Fibroblast of skin of abdomen (primary cell): Measurements from ENCODE around the gene OR4D1.

Experiments
- DNase-seq: peaks from one replicate; pipeline ENCODE4 v3.0.0-alpha.2; 2013

OR4D1 gene

DNA sequence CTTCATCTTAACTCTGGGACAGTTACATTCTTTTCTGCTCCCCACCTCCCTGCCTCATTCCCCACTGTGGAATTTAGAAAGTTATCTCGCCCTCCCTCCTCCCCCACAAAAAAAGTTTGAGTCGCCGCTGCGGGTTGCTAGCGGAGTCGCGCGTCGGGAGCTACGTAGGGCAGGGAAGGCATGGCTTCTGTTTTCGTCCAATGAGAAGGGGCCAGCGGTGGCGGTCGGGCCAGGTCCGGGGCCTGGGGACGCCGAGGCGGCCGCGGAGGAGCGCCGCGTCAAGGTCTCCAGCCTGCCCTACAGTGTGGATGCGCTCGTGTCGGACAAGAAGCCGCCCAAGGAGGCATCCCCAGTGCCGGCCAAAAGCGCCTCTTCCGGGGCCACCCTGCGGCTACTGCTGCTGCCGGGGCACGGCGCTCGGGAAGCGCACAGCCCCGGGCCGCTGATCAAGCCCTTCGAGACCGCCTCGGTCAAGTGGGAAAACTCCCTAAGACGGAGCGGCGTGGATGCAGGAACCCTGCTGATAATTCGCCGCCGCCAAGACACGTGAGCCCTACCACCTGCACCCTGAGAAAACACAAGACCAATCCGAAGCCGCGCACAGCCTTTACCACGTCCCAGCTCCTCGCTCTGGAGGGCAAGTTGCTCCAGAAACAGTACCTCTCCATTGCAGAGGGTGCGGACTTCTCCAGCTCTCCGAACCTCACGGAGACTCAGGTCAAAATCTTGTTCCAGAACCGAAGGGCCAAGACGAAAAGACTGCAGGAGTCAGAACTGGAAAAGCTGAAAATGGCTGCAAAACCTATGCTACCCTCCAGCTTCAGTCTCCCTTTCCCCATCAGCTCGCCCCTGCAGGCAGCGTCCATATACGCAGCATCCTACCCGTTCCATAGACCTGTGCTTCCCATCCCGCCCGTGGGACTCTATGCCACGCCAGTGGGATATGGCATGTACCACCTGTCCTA lies 8.9 kb downstream of the OR4D1 start:
- no peak for DNase-seq

DNA sequence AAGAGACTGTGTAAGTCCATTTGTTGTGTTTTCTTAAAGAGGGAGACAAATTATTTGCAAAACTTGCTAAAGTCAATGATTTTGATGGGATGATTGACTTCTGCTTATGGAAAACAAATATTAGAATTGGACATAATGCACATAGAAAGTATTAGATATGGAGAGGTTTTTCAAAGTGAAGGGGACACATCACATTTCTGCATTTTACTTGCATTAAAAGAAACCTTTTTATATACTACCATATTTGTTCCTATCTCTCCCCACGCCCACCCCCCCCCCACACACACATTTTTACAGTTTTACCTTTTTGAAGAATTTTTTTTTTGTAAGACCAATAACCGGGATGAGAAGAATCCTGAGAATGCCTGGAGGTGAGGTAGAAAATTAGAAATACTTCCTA lies 10.0 kb downstream of the OR4D1 start:
- DNase-seq, result no peak

DNA sequence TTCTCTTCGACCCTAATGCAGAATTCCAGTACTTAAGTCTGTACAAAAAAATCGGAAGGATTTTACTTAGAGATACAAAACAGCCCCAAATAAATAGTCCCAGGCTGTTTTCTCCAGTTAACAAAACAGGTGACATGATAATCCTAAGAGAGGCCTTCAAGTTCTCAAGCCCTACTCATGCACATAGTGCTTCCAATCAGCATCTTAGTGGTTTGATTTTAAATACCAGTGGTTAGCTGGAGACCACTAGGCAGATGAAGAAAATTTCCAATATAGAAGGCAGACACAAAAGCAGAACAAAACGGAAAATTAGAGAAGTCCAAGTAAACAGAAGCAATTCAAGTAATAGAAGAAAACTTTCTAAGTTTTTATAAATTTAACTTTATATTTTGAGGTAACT lies 13.4 kb downstream of the OR4D1 start:
- DNase-seq, result no peak

DNA sequence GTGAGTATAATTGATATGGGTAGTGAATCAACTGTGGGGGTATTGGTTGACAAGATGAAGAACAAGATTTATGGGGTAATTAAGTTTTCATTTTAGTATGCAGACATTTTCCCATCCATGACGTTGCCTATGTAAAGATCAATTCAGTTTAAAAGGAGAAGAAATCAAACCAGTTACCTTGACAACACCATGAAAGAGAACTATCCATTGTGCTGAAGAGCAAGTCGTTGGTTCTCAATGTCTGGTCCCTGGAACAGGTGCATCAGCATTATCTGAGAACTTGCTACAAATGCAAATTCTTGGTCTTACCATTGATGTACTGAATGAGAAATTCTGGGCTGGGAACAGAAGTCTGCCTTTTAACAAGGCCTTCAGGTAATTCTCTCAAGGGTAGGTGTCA lies 17.8 kb downstream of the OR4D1 start:
- no peak for DNase-seq

DNA sequence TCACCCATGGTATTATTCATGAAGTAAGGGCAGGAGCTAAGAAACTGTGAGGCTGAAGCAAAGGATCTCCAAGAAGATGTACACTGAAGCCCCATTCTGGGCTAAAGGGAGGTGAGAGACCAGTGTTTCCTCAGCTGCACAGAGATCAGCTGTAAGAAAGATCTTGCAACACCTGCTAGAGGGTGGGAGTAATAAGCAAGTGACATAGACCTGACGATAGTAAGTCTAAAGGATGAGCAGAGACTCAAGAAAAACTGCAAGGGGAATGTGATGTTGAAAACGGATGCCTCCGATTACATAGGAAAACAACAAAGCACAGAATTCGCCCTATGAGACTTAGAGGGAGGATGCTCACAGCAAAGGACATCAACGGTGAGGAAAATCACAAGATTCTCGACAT lies 18.5 kb downstream of the OR4D1 start, which contains the start of gene OR4D2:
OR4D2 (plus strand) TSS at position 301 of the 400 bp plus-strand sequence. CDS start 2,674 bp downstream, outside the sequence.
- DNase-seq, result no peak

DNA sequence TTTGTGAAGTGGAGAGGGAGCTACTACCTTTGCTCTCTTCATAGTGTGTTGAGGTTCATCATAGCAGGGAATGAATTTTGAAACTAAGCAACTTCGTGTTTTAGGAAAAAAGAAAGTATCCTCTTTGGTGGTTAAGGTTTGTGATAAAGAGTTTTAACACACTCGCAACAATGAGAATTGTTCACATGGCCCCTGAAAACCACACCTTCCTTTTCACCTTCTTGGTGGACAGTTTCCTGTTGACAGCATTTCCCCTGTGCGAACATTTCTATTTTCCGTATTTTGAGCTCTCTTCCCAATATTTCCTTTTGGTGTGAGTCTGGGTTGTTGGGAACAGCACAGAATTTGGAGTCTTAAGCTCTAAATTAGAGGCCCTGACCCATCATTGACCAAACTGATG lies 22.4 kb downstream of the OR4D1 start:
- no peak for DNase-seq

DNA sequence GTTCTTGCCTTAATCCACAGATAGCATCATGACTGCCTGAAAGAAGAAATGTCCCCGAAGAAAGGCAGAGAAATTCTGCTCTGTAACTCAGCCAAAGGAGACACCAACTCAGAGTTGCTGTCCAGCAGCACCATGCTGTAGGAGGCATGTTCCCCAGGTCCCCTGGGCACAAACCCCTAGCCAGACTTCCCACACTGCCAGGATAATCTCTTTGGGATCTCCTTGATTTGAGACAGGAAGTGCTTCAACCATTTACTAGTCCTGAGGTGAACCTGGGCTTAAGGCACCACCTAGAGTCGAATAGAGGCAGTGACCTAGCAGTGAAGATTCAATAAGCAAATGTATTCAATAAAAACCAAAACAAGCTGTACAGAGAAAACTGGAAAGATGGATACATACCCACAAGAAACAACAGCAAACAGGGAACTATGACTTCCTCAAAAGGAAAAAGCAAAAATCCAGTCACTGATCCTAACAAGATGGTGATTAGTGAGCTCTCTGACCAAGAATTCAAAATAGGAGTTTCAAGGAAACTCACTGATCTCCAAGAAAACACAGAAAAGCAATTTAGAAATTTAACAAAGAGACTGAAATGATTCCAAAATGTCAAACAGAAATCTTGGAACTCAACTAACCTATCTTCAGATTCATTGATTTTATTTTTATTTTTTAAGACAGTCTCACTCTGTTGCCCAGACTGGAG lies 24.3 kb downstream of the OR4D1 start:
- DNase-seq, result peak; percentile 4

DNA sequence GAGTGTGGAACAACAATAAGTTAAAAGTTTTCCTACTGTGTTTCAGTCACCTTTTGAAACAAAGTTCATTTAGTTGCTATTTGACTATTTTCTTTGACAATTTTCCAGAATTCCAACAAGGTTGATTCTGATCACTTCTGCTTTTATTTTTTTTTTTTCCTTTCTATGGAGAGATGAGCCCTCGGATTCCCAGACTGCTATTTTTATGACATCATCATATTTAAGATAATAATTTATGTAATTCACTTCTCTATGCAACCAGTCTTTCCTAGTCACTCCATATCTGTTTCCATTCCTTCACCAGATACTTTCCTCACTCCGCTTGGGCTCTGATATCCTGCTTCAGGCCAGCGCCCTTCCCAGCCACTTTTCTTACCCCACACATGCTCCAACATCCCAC lies 26.7 kb downstream of the OR4D1 start:
- no peak for DNase-seq

DNA sequence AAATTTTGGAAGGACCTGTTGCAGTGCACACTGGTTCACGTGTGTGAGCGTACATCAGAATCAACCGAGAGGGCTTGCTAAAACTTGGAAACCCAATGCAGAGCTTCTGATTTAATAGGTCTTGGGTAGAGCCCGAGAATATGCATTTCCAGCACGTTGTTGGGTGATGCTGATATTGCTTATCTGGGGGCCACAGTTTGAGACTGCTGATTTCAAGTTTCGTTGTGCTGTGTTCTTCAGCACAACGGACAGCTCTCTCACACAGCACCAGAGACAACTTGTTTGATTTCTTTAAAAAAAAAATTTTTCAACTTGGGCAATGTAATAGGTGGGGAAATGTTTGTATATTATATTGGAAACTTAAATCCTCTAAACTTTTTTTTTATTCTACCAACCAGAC lies 28.0 kb downstream of the OR4D1 start:
- DNase-seq, result no peak

DNA sequence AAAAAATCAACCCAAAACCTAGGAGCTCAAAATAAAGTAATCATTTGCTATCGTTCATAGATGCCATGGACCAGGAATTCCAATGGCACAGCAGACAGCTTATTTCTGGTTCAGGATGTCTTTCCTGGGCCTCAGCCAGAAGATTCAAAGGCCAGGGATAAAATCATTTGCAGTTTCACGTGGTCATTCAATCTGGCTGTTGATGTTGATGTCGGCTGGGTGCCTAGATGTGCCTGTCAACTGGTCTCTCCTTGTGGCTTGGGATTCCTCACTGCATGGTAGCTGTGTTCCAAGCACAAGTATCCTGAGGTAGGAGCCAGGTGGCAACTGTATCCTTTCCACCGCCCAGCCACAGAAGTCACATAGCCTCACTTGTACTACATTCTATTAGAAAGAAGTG lies 33.6 kb downstream of the OR4D1 start:
- no peak for DNase-seq

DNA sequence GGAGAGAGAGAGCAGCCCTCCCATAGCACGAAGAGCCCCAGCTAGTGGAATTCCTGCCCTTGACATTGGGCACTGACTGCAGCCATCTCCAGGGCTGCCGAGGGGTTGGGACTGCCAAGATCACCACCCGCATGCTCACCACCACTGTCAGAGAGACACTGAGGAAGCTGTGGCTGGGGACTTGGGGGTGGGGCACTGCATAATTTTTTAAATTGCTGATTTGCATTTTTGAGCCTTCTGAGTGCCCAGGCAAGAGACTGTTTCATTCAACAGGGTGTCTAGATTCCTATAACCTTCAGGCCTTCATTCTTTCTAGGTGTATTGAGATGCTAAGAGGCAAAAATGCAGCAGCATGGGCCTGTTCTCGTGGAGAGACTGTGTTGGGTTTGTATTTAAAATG lies 35.3 kb downstream of the OR4D1 start:
- DNase-seq, result no peak

DNA sequence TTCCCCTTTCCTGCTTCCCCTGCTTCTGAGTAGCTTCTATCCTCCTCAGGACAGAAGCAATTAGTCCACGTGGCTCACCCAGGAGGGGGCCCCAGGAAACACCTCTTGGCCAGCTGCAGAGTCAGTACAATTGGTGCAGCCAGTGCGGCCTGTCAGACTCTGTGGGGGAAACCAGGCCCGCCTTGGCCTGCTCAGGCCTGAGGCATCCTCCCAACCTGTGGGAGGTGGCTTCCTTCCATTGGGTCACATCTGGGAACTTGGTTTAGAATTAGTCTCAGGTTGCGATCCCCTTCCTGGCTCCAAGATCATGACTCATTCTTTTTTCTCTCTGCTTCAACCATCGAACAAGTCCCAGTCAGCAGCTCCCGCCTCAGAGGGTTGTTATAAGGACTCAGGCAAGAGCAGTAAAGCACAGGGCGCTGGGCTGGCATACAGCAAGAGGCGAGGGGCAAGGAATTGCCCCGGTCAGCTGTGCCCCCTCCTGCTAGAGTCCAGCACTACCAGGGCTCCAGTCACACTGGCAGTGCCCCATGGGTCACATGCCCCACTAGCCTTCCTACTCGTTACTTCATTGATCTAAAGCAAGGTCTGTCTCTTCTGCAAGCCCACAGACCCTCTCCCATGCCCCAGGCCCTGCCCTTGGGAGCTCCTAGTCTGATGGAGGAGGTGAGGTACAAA lies 36.3 kb downstream of the OR4D1 start:
- DNase-seq, result peak; percentile 44

DNA sequence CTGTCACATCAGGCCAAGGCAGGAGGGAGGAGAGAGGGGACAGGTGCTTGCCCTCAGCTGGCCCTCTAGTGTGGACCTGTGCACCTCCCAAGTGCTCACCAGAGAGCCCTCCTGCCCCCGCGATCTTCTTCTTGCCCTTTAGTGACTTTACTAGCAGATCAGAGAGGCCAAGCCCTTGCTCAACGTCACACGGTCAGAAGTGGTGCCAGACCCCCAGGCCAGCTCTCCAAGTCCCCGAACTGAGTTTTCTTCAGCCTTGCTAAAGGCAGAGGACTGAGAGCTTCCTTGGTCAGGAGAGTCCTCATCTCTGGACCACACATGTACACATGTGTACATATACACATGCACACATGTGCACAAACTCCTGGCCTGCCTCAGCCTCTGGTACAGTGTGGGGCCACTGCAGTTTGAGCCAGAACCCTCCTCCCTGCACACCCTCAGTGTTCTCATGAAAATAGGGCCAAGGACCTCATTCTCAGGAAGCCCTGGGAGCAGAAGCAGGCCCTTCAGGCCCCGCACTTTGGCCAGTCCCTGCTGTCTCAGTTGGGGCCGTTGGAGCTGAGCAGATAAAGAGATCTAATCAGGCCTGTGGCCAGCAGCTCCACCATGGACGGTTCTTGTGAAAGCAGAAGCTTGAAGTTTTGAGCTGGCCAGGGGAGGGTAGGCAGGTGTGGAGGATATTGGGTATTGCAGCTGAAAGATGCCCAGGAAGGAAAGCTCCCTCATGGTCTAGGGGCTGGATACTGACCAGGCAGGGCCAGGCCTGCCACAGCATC lies 37.0 kb downstream of the OR4D1 start:
- DNase-seq, result no peak

DNA sequence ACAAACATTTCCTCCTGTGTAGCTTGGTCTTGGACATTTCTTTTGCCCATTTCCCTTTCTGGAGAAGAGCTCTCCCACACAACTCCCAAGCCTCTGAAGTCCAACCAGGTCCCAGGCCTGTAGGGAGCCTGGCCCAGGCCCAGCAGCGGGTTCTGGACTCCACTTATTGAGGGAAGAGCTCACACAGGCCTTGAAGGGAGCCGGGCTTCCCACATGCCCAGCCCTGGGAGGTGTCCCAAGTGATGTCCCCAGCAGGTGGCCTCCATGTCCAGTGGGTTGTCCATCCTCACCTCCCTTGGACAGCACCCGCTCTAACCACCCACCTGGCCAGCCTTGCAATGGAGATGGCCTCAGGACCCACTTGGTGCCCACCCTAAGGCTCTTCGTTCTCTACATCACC lies 38.4 kb downstream of the OR4D1 start:
- no peak for DNase-seq

DNA sequence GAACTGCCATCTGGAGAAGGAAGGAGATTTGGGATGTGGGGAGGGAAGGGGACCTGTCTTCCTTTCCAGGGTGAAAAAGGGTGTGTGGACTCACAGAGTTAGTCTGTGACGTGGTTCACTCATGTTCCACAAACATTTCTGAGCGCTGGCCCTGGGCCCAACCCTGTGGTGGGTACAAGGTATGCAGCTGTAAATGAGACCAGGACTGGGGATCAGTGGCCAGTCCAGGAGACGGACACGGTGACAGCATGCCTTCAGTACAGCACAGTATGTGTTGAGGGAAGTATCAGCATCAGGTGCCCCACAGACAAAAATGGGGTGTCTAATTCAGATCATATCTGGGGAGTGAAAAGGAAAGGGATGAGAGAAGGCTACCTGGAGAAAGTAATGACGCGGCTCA lies 38.9 kb downstream of the OR4D1 start:
- no peak for DNase-seq

DNA sequence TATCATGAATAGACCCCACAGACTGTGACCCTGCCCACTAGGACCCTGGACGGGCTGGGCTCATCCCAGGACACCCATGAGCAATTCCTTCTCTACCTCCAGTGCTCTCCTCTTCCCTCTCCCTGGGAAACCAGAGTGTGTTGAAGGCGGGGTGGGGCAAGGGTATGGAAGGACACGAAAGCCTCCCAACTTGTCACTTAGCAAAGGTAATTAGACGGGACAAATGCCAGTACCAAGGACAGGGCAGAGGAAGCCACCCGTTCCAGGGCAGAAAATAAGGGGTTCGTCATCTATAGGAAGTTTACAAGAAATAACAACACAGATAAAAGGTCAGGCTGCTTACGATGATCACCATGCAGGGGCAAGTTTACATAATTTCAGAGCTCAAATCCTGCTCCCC lies 39.5 kb downstream of the OR4D1 start:
- no peak for DNase-seq

DNA sequence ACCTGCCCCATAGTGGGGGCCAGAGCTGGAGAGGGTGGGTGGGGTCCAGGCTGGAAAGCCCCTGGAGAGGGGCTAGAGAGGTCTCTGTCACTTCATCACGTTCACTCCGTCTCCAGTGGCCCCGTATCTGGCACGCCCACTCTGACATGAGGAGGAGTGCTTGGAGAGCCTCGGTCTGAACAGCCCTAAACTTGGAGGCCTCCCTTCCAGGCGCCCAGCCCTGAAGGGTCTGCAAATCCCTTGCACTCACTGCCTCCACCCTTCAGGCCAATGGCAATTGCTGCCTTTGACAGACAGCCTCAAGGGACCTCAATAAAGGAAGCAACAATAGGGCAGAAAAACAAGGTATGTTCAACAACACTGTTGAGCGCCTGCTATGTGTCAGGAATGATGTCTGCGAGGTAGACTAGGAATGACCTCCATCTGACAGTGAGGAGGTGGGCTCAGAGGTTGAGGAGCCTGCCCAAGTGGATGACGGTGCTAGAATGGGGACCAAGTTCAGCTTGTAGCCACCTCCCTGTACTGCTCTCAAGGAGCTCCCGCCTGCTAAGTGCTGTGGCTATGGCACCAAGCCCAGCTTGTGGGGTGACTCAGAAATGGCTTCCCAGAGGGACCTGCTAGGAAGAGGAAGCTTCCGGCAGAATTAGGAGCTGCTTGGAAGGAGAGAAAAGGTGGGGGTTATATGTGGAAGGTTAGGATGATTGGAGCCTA lies 41.4 kb downstream of the OR4D1 start:
- DNase-seq, result peak; percentile 80

DNA sequence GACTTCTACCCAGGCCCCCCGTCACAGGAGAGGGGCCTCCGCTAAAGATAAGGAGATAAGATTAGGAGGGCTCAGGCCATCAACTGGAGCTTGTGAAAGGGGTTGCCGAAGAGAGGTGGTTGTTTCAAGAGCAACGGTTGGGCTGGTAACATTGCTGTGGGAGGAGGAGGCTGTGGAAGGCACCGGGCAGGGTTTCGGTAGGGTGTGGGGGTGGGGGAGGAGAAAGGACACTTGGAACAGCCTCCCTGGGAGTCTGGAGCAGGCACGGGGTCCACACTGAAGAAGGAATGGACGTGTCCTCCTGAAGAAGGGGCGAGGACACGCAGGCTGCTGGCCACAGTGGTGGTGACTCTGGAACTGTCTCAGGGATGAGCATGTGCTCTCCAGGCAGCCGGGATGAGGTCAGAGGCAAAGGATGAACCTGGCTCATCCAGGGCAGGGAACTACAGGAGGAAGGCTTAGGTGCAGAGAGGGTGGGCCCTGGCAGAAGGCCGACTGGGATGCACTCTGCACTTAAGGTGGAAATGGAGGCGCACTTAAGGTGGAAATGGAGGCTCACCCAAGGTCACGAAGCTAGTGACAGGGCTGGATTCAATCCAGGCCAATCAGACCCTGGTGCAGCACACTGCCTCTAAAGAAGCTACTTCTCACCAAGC lies 43.2 kb downstream of the OR4D1 start:
- no peak for DNase-seq

DNA sequence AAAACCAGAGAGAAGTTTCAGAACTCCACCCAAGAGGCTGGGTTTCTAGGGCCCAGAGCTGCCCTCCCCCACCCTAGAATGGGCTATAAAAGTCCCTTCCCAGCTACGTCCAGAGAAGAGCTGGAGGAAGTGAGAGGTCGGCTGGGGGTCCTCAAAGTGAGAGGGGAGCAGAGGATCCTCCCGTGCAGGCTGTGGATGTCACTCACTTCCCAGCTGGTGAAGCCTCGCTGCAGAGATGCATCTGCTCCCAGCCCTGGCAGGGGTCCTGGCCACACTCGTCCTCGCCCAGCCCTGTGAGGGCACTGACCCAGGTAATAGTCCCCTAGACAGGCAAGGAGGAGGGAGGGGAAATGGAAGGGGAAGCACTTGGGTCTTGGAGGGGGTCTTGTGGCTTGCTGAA lies 44.4 kb downstream of the OR4D1 start, which contains the start of gene EPX:
EPX (plus strand) TSS at position 115 of the 400 bp plus-strand sequence; CDS start at position 236, 121 bp downstream.
- no peak for DNase-seq

DNA sequence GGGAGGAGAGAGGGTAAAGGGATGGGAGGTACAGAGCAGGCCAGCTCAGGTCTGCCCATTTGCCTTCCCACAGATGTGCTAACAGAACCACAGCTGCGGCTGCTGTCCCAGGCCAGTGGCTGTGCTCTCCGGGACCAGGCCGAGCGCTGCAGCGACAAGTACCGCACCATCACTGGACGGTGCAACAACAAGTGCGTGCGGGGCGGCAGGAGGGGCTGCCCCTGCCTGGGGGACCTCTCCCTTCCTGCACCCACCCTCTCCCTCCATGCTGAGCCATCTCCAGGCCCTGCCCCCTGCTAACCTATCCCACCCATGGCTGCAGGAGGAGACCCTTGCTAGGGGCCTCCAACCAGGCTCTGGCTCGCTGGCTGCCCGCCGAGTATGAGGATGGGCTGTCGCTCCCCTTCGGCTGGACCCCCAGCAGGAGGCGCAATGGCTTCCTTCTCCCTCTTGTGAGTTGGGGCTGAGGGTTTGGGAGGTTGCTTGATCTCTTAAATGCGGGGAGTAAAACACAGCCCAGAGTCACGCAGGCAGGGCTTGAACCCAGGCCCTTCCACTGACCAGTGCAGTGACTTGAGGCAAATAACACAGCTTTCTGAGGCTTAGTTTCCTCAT lies 45.6 kb downstream of the OR4D1 start:
- DNase-seq, result no peak
